A673 (cell line): ENCODE results near the gene MAMDC2. TPM values are rescaled to one million over a fixed set of nuclear protein-coding genes. Genes with fewer than 3 reads are reported as not detected.

Experiments used
- BruUV-seq: library from RNA; stranded (reverse); fragments of 400-500 nt; replicated peaks from 2 replicates; lab custom pipeline; 2021; lab: Mats Ljungman, UMichigan
- CTCF ChIA-PET: fragments of 300-600 bp; sonication (Branson Sonifier 250); formaldehyde crosslinking; loops from one replicate; lab custom pipeline; 2022; ENCODE audit warnings: antibody characterized with exemption; lab: Charles Lee
- POLR2A ChIA-PET: fragments of 300-600 bp; sonication (Branson Sonifier 250); formaldehyde crosslinking; loops from one replicate; lab custom pipeline; 2022; ENCODE audit warnings: antibody characterized with exemption; ENCODE audit not compliant: low non-redundant PET; lab: Charles Lee
- DNase-seq: peaks from one replicate; pipeline ENCODE4 v3.0.0-alpha.2; 2015; ENCODE audit warnings: low spot score
- H3K27ac ChIP-seq: fragments of 200-600 bp; sonication (generic); 2 replicates; pipeline ENCODE4 v1.5.1; 2016; ENCODE audit warnings: mixed run types, low read depth, mild to moderate bottlenecking, mixed read lengths, antibody characterized with exemption, low read length; ENCODE audit not compliant: poor library complexity, severe bottlenecking
- H3K27me3 ChIP-seq: fragments of 200-600 bp; sonication (generic); replicated peaks from 2 replicates; pipeline ENCODE4 v1.6.1; 2017; ENCODE audit warnings: mixed run types, low read depth, mild to moderate bottlenecking, mixed read lengths, antibody characterized with exemption, low read length; ENCODE audit not compliant: insufficient read depth, poor library complexity
- H3K36me3 ChIP-seq: fragments of 200-600 bp; sonication (generic); 2 replicates; pipeline ENCODE4 v1.6.1; 2016; ENCODE audit warnings: mixed run types, mild to moderate bottlenecking, mixed read lengths, antibody characterized with exemption, low read length; ENCODE audit not compliant: insufficient read depth, poor library complexity, severe bottlenecking
- H3K4me1 ChIP-seq: fragments of 200-600 bp; sonication (generic); 2 replicates; pipeline ENCODE4 v1.6.1; 2017; ENCODE audit warnings: mixed run types, mild to moderate bottlenecking, mixed read lengths, antibody characterized with exemption, low read length; ENCODE audit not compliant: insufficient read depth, poor library complexity, severe bottlenecking
- H3K4me3 ChIP-seq: fragments of 200-600 bp; sonication (generic); 2 replicates; pipeline ENCODE4 v1.5.1; 2016; ENCODE audit warnings: low read depth, mixed run types, mild to moderate bottlenecking, mixed read lengths, low read length; ENCODE audit not compliant: poor library complexity, severe bottlenecking
- H3K9me3 ChIP-seq: fragments of 200-600 bp; sonication (generic); 2 replicates; pipeline ENCODE4 v1.6.1; 2016; ENCODE audit warnings: mixed run types, low read depth, mild to moderate bottlenecking, mixed read lengths, antibody characterized with exemption, low read length; ENCODE audit not compliant: poor library complexity, severe bottlenecking
- CTCF ChIP-seq: fragments of 300-800, 200-600 bp; sonication (generic); conservative IDR thresholded peaks from 2 replicates; pipeline ENCODE4 v1.5.1; 2017; ENCODE audit warnings: low read depth, mild to moderate bottlenecking, antibody characterized with exemption, low read length, moderate library complexity, mixed read lengths
- EZH2 ChIP-seq: fragments of 200-600 bp; sonication (generic); IDR thresholded peaks from 2 replicates; pipeline ENCODE4 v1.6.1; 2017; ENCODE audit warnings: borderline replicate concordance, low read depth, mild to moderate bottlenecking, mixed read lengths, antibody characterized with exemption, low read length; ENCODE audit not compliant: poor library complexity, severe bottlenecking
- intact Hi-C: fragments of 100-400 bp; cut with micrococcal nuclease; formaldehyde crosslinking; loops from one replicate; pipeline ENCODE4 v1.10.0; 2022; ENCODE audit not compliant: unreplicated experiment
- total RNA-seq: library from RNA; stranded (reverse); gene quantifications from 2 replicates; pipeline ENCODE4 v1.2.3, GENCODE V29; 2021

Gene MAMDC2
- total RNA-seq, 1 experiment from 2014 or later = not detected

GRCh38 chr9:70108181-70108580, 64.5 kb downstream of the MAMDC2 start:
- TF ChIP-seq CTCF = no peak
- no peak for TF ChIP-seq EZH2
- peaks cover 7% of the 10 kb centered on the region for H3K27me3 ChIP-seq
- no peak overlapping the region for H3K27ac ChIP-seq
- H3K4me3 ChIP-seq = no peak overlapping the region
- ChIA-PET POLR2A (no interaction called here), CTCF (no interaction called here)
- DNase-seq = no peak
- intact Hi-C loops = no loop called here
- no TSS peak for BruUV-seq
- H3K9me3 ChIP-seq = no peaks in the 10 kb centered on the region
- H3K4me1 ChIP-seq = no peaks in the 10 kb centered on the region
- H3K36me3 ChIP-seq = no peaks in the 10 kb centered on the region

GRCh38 chr9:70110194-70111041, 66.8 kb downstream of the MAMDC2 start:
- POLR2A ChIA-PET = no interaction called here
- H3K27ac ChIP-seq = no peak overlapping the region

GRCh38 chr9:70111042-70111602, 67.5 kb downstream of the MAMDC2 start:
- BruUV-seq = no TSS peak
- Histone ChIP-seq H3K27me3 (peaks cover 7% of the 10 kb centered on the region), H3K4me3 (no peak overlapping the region), H3K36me3 (no peaks in the 10 kb centered on the region), H3K4me1 (no peaks in the 10 kb centered on the region), H3K9me3 (no peaks in the 10 kb centered on the region), H3K27ac (no peak overlapping the region)
- TF ChIP-seq EZH2 (no peak), CTCF (peak; percentile 94)
- POLR2A ChIA-PET = no interaction called here
- CTCF ChIA-PET = interaction anchor here (0.5 to 2.0 kb wide), 4 partner anchors 10 to 140 kb away, joined by 3 to 13 read pairs (median 4); no protein-coding TSS in a partner anchor
- intact Hi-C loops = loop anchor here (5.0 to 10.0 kb wide), 2 partner anchors 491 to 686 kb away; no protein-coding TSS in a partner anchor
- peak; percentile 58 for DNase-seq

More at GRCh38 chr9:70110194-70111041, 66.8 kb downstream of the MAMDC2 start:
- TF ChIP-seq CTCF (no peak), EZH2 (no peak)
- Histone ChIP-seq H3K4me1 (no peaks in the 10 kb centered on the region), H3K36me3 (no peaks in the 10 kb centered on the region), H3K9me3 (no peaks in the 10 kb centered on the region), H3K27me3 (peaks cover 7% of the 10 kb centered on the region), H3K4me3 (no peak overlapping the region)
- CTCF ChIA-PET = interaction anchor here (0.5 to 2.0 kb wide), 4 partner anchors 10 to 139 kb away, joined by 3 to 13 read pairs (median 4); no protein-coding TSS in a partner anchor
- BruUV-seq = no TSS peak
- DNase-seq = no peak
- intact Hi-C loops = loop anchor here (5.0 to 10.0 kb wide), 2 partner anchors 492 to 686 kb away; no protein-coding TSS in a partner anchor
